ENCODE data around the gene VCX2.
"Not testable (repeated sequence)": the region's sequence is repeated elsewhere in the genome, so short reads cannot be mapped to it uniquely, and the experiment has no call there.

Gene VCX2

DNA sequence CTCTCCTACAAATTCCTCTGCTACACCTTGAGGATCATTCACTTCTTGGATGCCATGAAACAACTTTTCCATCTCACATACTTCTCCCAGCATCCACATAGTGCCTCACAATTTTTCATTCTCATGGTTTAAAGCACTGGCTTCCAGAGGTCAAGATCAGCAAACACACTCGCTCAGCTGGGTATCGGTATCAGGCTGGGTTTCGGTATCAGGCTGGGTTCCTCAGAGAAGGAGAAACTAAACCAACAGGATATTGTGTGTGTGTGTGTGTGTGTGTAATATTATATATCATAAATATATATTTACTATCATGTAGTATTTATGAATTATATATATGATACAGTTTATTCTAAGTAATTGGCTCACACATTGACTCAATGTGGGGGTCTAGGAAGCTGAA is at the start of gene VCX2:
Gene VCX2, minus strand, starts transcription at position 99 of the 400 bp plus-strand sequence. CDS start 624 bp downstream, outside the sequence.
- not testable (repeated sequence) for DNase-seq

GRCh38 chrX:8204943-8205342 is 33.9 kb upstream of the VCX2 start:
- DNase-seq, result no peak

DNA sequence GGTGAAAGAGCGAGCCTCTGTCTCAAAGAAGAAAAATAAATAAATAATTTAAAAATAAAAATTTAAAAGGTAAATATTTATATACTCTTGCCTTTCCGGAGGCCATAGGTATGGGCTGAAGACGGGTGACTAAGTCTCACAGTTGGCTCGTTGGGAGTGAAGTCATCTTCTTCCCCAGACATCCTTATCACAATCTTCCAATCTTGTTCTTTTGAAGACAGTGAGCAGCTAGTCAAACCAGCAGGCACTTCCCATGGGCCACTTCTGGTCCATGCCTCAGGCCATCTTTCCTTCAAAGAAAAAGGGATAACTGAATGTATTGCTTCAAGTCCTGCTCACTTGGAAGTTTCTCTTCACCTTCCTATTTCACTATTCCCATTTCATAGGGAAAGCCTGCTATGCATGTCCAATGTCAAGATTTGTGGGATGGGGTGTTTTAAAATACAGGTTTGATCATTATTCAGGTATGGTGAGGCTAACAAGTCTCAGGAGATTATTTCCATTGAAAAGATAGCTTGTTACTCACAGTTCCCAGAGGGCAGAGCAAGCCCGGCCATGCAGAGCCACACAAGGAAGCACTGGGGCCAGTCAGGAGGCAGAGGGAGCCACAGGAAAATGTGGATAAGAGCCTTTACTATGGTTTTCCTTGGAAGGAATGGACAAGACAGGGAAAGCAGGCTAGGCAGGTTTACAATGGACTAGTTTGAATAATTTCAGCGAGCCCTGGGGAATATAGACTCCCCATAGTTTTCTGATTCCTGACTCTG is 33.3 kb upstream of the VCX2 start:
- no peak for DNase-seq

DNA sequence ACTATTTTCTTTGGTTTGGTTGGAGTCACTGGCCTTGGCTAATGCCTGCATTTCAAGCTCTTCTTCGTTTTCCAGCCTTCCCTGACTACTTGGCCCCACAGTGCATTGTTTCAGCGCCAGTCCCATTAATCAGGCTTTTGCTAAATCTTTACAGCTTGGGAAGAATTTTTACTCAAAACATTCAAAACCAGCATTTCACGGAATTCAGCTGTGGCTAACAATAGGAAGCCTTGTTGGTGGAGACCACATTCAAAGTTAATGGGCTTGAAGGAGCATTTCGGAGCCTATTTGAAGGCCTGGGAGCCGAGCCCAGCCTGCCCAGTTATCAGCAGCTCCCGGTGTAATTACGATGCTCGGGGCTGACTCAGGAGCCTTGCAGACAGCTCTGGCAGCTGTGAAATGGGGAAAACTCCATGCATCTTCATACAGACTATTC is 30.8 kb upstream of the VCX2 start:
- DNase-seq, result no peak

- DNase-seq, result no peak
Measured at GRCh38 chrX:8196776-8197175, 25.7 kb upstream of the VCX2 start.

- DNase-seq, result no peak
Measured at GRCh38 chrX:8194216-8194615, 23.1 kb upstream of the VCX2 start.

GRCh38 chrX:8192276-8192675 is 21.2 kb upstream of the VCX2 start:
- no peak for DNase-seq

DNA sequence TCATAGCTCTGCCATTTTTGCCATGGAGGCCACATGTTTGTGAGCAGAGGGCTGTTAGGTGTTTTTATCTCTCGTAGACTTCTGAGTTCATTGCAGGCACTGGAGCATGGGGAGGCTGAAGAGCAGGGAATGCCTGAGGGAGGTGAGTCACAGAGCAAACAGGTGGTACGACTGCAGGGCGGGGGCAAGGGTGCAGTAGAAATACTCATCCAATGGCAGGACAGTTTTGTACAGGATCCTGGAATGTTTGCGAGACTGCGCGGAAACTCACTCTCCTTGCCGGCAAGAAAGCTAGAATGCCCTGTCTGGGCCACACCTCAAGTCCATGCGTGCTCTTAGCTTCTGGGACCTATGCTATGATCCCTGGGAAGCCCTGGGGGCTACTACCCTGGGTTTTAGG is 20.0 kb upstream of the VCX2 start:
- DNase-seq, result no peak

- DNase-seq, result no peak
Measured at GRCh38 chrX:8190341-8190830, 19.3 kb upstream of the VCX2 start.

- no peak for DNase-seq
Measured at GRCh38 chrX:8189096-8189830, 18.2 kb upstream of the VCX2 start.

DNA sequence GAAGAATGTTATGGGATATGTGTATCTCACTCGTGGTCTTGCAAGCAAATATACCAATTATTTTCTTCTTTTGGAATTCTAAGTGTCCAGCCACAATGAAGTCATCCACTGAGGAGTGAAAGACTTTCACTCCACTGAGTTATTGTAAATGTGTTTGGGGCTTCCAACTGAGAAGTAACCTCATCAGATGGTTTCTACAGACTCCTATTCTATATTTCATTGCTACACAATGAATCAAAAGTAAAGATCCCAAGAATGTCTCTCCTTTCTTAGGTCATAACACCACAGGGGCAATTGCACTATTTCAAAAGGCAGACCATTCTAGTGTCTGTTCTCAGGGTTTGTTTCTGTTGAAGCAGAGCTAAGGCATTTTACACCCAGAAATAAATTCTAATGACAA is 12.3 kb upstream of the VCX2 start:
- no peak for DNase-seq

- DNase-seq, result no peak
Measured at GRCh38 chrX:8179656-8180055, 8.6 kb upstream of the VCX2 start.

DNA sequence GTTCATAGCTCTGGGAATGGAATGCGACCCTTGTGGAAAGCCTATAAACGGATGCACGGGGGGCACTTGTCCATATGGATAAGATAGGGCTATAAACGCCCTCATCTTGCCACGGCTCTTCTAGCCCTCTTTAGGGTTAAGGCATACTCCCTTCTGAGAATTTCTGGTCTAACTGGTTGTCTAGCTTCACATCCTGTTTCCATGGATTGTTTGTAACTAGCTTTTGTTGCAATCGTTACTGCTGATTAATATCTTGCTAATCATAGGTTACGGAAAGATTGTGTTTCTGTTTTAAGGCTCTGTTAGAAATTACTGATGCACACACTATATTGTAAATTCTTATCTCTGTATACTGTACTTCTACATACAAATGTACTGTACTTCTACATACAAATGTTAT is 17.1 kb downstream of the VCX2 start:
- DNase-seq, result not testable (repeated sequence)

DNA sequence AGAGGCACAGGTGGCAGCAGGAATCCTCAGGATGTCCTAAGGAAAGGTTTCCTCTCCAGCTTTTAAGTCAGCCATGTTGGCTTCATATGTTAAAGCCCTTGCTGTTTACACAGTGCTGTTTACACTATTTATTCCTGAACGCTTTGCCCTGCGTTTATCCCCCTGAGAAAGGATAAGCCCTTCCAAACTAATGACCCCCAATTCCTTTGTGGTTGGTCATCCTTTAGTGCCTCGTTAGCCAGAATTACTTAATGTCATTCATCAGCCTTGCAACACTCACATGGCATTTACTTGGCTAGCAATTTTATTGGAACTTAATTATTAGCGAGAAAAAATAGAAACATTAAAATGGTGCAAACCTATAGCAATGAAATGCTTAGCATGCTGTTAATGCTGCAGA is 23.8 kb downstream of the VCX2 start:
- DNase-seq, result no peak

DNA sequence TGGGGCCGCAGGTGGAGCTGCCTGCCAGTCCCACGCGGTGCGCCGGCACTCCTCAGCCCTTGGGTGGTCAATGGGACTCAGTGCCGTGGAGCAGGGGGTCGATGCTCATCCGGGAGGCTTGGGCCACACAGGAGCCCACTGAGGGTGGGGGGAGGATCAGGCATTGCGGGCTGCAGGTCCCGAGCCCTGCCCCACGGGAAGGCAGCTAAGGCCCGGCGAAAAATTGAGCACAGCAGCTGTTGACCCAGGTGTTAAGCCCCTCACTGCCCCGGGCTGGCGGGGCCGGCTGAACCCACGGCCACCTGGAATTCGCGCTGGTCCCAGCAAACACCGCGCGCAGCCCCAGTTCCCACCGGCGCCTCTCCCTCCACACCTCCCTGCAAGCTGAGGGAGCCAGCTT is 26.1 kb downstream of the VCX2 start:
- DNase-seq, result no peak

DNA sequence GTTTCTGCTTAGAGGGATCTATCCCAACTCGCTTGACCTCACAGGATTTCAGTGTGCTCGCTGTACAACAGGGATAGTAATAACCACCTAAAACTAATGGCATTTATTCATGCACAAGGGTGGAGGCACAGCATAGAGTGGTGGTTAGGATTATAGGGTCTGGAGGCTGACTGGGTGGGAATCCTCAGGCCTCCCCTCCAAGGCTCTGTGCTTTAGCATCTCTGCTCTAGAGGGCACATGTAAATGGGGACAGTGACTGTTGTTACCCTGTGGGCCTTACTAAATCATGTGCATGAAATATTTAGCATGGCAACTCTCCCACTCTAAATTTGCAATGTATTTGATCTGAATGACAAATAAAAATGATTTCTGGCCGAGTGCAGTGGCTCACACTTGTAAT is 29.2 kb downstream of the VCX2 start:
- DNase-seq, result no peak

DNA sequence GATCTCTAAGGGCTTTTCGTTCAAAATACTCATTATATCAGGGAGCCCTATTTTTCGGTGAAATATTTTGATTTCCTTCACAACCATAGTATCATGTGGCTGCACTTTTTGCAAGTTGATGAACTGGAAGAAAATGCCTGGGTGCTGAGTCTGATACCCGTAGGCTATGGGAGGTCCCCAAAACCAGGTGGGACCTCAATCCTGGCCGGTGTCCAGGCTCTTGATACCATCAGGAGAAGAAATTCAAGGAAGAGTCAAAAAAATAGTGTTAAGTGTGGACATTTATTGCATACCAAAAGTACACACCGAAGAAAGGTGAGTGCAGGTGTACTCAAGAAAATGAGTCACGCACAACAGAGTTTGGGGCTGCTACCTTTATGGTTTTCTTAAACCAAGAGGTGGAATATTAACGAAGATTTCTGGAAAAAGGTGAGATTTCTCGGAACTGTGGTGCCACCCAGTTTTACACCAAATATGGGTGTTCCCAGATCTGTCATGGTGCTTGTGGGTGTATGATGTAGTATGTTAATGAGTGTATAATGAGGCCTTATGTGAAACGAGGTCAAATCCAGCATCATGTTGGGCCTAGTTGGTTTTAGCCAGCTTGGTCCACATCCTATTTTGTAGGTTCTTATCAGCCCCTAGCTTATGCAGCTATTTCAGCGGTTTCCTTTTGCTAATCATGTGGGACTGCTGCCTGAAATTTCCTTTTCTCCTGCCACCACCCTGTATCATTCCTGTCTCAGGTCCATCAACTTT is 29.9 kb downstream of the VCX2 start:
- DNase-seq, result no peak

DNA sequence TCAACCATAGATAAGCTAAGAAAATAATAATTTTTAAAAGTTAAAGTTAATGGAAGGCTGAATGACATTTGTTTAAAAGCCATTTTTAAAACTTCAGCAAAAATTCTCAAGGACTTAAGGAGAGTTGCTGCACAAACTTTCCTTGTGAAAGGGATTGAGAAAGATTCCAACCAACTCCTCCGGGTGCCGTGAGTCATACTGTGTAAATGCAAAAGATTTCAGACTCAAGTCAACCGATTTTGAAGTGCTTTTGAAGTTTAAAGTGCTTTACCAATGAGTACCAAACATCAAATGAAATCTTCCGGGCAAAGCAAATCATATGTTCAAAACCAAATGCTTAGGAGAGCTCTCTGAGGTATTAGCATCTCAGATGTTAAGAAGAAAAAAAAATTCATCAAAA is 31.4 kb downstream of the VCX2 start:
- DNase-seq, result no peak

GRCh38 chrX:8138252-8138651 is 32.8 kb downstream of the VCX2 start:
- DNase-seq, result no peak

GRCh38 chrX:8126648-8127047 is 44.4 kb downstream of the VCX2 start:
- no peak for DNase-seq

DNA sequence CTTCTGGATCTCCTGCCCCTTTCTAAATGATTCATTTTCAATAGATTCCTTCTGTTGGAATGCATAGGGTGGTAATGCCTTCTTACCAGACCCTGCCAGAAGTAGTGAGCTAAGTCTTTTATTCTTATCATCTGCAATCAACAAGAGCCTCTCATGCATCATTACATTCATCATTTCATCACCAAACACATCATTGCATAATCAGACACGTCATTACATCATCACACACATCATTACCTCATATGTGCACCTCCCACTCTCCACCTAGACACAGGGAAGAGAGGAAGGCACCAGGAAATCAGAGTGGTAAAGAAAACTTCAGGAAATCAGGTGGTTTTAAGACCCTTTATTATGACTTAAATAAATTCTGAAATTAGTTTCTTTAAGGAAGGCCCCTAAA is 45.0 kb downstream of the VCX2 start:
- no peak for DNase-seq

DNA sequence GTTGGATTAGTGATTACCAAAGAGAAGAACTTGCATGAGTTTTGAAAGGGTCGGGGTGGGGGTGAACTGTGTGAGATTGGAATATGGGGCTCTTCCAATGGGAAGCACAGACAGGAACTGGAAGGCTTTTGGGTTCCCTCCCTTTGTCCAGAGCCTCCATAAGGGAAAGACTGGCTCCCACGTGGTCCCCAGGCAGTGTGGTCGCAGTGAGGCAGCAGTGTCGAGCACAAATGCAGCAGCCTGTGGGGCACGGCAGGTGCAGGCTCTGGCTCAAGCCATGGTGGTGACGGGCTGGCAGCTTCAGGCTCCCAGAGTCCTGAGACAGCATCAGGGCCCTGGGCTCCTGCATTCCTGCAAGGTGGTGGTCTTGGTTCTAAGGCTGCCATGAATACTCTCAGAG is 45.5 kb downstream of the VCX2 start:
- DNase-seq, result no peak

- no peak for DNase-seq
Measured at GRCh38 chrX:8122538-8122937, 48.5 kb downstream of the VCX2 start.

GRCh38 chrX:8121391-8121790 is 49.7 kb downstream of the VCX2 start:
- not testable (repeated sequence) for DNase-seq

Data from activated naive CD4-positive, alpha-beta T cell (primary cell).